Urothelium cell line (cell line): Measurements from ENCODE around the gene SMIM45.
A peak's percentile ranks its signal among the peaks of the same experiment; 100 is the strongest.

Experiments
- DNase-seq: peaks from one replicate; pipeline ENCODE4 v3.0.0; 2011; ENCODE audit warnings: low spot score, mixed read lengths
- FAIRE-seq: peaks from 2 replicates; lab custom pipeline; 2011; peaks lifted over from hg19 to GRCh38; lab: Jason Lieb, UNC

Gene SMIM45

DNA sequence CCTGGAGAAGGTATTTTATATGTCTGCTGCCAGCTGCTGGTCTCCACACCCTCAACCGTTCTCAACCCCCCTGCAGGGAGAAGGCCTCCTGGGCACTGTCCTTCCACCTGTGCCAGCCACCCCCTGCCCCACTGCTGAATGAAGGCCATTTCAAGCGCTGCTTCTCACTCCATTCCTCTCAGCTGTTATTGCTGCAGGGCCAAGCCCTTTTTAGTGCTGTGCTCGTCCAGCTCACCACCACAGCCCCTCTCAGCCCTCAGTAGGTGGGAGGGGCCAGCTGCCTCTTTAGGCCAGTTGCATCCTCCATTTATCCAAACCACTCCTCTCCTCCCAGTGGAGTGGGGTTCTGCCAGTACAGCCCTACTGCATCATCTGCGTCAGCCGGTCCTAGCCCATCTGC lies 44.9 kb downstream of the SMIM45 start:
- FAIRE-seq = no peak
- no peak for DNase-seq

GRCh38 chr22:41998361-41999261 lies 46.7 kb downstream of the SMIM45 start, which contains the start of gene WBP2NL:
WBP2NL (plus strand) TSS chr22:41998788; CDS start chr22:41998819, 31 bp downstream.
- DNase-seq (peak; percentile 95), FAIRE-seq (peak; percentile 94)

DNA sequence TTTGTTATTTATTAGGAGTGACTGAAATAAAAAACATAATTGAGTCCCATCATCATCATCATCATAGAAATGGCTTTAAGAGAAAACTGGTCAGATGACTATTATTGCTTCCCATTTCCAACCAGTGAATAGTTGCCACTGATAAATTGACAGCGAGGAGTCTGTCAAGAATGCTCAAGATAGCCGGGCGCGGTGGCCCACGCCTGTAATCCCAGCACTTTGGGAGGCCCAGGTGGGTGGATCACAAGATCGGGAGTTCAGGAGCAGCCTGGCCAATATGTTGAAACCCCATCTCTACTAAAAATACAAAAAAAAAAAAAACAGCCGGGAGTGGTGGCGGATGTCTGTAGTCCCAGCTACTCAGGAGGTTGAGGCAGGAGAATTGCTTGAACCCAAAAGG lies 48.5 kb downstream of the SMIM45 start:
- FAIRE-seq (no peak), DNase-seq (no peak)

GRCh38 chr22:42001121-42001520 lies 49.2 kb downstream of the SMIM45 start:
- no peak for DNase-seq
- peak; percentile 56 for FAIRE-seq

- DNase-seq (no peak), FAIRE-seq (no peak)
Observed at GRCh38 chr22:42001706-42002105, 49.8 kb downstream of the SMIM45 start.

GRCh38 chr22:42007922-42008321 lies 56.0 kb downstream of the SMIM45 start:
- FAIRE-seq (no peak), DNase-seq (no peak)
